HG03097 (cell line): ENCODE measurements around the gene ASPG.

Experiments
- ATAC-seq: cut with Tn5 transposase; IDR thresholded peaks from one replicate; pipeline ENCODE4 v1.9.1; 2021; ENCODE audit not compliant: unreplicated experiment, low FRiP score

ASPG gene

GRCh38 chr14:104073764-104074163 is 11.7 kb upstream of the ASPG start:
- no peak for ATAC-seq

- no peak for ATAC-seq
These were observed 9.9 kb upstream of the ASPG start for GRCh38 chr14:104075530-104076151.

DNA sequence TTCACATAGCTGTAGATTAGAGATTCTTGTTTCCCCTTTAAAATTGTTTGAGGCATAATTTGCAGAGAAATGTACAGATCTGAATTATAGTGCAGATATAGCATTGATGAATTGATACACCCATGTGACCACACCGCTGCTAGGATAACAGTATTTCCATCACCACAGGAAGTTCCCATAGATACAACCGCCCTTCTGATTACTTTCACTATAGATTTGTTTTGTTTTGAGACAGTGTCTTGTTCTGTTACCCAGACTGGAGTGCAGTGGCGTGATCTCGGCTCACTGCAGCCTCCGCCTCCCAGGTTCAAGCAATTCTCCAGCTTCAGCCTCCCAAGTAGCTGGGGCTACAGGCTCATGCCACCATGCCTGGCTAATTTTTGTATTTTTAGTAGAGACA is 8.8 kb upstream of the ASPG start:
- no peak for ATAC-seq

- peak; percentile 95 for ATAC-seq
These were observed 7.5 kb upstream of the ASPG start for GRCh38 chr14:104078031-104078455.

- no peak for ATAC-seq
These were observed 4.9 kb upstream of the ASPG start for GRCh38 chr14:104080376-104081260.

GRCh38 chr14:104081261-104081835 is 4.2 kb upstream of the ASPG start:
- no peak for ATAC-seq

DNA sequence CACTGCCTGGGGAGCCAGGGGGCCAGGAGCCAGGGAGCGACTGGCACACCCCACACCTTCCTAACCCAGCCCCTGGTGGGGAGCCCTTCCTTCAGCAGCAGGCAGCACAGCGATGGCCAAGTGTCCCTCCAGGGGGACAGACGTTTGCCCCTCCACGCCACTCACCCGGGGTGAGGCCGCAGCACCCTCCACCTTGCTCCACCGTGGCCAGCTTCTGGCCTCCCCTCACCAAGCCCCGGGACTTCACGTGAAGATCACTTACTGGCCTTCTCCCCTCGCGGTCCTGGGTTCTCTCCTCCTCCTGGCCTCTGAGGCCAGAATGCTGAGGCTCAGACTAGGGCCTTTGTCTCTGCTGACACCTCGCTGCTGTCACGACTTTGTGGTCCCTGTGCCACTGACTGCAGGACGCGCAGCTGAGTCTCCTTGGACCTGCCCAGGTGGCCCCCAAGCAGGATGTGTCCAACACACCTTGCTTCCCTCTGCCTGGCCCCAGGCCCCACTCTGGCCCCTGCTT is 3.5 kb upstream of the ASPG start:
- ATAC-seq = no peak

DNA sequence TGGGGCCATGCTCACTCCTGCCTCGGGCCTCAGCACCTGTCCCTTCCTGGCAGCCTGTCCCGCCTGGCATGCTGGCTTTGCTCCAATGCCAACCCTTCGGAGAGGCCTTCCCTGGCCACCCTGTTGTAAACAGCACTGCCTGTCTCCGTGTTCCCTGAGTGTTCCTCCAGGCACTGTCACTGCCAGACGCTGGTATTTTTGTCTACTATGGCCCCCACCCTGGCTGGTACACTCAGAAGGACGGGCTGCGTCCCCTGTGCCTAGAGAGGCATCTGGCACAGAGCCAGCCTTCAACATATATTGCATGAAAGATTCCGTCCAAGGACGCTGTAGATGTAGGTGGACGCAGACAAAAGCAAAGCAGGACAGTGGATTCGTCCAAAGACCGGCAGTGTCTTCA is 2.7 kb upstream of the ASPG start:
- ATAC-seq = no peak

DNA sequence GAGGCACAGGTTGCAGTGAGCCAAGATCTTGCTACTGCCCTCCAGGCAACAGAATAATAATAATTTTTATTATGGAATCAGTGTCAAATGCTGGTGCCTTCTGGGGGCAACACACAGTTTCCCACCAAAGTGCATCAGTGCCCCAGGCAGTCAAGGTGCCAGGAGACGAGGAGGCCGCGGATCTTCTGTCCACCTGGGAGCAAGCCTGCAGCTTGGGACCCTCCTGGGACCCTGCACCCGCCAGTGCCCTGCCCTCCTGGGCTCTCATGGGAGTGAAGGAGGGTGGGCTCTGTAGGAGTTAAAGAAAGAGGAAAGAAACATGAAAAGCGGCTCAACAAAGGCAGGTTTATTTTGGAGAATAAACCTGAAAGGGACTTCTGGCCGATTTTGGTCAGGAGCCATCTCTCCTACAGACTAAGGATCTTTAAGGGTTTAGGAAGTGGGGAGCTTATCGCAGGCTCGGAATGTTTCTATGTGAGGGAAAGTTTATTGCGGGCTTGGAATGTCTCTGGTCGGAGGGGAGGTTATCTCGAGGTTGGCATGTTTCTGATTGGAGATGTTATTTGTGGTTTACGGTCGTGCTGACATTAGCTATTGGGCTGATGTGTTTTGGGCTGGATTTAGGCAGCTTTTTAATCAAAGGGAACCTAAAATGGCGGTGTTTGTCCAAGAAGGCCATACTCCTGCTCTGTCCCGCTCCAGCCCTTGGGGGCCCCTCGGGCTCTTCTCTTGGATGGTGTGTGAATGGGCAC is 1.1 kb upstream of the ASPG start:
- no peak for ATAC-seq

- ATAC-seq = no peak
These were observed 345 bp downstream of the ASPG start for GRCh38 chr14:104085889-104086201.

GRCh38 chr14:104086210-104086660 is 735 bp downstream of the ASPG start:
- no peak for ATAC-seq

DNA sequence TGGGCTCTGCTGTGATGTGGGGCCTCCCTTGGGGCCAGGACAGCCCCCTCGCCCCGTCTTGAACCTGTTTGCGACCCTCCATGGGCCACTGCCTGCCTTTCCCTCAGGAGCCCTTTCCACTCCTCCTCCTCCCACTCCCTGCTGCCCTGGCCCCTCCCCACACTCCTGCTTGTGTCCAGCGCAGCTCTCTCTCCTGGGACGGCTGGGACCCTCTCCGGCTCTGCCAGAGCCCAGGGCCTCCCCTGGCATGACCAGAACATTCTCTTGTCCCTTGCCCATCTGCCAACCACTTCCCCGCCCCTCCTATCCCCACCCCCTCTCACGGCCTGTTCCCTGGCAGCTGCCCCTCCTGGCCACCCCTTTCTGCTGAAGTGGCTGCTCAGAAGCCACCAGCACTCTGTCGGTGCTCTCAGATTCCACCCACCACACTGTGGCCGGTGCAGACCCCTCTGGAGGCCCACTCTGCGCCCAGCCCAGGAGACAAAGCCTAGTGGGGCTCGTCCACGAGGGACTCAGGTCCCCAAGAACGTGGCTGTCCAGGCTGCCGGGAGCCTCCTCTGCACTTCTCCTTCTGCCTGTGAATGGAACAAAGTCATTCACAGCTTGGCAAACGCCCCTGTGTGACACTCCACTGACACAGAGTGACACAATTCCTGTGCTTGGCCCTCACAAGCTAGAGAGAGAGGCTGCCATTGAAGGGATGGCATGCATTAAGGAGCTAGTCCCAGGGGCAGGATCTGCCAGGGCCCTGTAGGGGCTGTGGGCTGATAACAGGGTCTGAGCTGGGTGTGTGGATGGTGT is 1.4 kb downstream of the ASPG start:
- ATAC-seq = no peak

DNA sequence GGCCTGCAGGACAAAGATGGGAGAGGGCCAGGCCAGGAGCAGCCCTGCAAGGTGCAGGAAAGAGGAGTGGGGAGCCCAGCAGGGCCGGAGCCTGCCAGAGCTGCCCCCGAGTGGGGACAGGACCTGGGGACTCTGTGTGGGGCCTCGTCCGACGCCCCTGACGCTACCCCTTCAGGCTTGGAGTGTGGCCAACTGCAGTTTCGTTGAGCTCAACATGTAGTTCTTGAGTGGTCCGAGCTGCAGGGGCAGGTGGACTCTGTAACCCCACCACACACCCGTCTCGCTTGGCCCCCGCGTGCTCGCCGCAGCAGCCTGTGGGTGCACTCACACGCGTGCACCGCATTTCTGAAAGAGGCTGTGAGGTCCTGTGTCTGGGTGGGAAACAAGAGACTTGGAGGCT is 2.0 kb downstream of the ASPG start:
- no peak for ATAC-seq

DNA sequence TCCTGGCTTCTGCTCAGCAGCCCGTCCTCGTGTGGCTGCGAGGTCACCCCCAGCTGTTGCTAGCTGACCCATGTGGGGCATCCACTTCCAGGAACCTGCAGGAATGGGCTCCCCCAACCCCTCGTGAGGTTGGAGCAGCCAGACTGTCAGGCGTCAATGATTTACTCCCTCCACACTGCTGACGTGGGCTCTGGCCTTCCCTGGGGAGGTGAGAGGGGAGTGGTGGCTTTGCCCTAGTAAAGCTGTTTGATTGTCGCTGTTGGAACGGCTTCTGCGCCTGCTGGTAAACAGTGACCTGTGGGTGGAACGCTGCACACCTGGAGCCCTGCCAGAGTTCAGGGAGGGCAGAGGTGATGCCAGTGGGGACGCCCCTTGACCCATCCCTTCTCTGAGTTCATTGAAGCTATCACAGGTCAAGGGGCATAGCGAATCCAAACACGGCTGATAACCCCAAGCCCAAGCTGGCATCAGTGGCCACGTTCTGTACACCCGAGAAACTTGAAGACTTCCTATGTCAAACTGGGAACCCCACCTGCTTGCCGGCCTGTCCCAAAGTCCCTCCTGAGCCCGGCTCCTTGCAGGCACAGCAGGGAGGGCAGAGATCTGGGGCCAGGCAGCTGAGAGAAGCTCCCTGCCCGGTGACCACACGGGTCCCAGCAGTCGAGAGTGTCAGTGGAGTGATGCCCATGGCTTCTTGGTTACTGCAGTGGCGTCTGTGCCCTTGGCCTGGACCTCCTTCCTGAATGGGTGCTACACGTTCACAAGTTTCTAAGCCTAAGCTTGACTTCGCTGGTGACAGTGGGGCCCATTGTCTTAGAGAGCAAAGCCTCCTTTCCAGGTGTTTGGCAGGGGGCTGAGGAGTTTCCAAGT is 2.7 kb downstream of the ASPG start:
- no peak for ATAC-seq

GRCh38 chr14:104090071-104090748 is 4.7 kb downstream of the ASPG start:
- no peak for ATAC-seq

DNA sequence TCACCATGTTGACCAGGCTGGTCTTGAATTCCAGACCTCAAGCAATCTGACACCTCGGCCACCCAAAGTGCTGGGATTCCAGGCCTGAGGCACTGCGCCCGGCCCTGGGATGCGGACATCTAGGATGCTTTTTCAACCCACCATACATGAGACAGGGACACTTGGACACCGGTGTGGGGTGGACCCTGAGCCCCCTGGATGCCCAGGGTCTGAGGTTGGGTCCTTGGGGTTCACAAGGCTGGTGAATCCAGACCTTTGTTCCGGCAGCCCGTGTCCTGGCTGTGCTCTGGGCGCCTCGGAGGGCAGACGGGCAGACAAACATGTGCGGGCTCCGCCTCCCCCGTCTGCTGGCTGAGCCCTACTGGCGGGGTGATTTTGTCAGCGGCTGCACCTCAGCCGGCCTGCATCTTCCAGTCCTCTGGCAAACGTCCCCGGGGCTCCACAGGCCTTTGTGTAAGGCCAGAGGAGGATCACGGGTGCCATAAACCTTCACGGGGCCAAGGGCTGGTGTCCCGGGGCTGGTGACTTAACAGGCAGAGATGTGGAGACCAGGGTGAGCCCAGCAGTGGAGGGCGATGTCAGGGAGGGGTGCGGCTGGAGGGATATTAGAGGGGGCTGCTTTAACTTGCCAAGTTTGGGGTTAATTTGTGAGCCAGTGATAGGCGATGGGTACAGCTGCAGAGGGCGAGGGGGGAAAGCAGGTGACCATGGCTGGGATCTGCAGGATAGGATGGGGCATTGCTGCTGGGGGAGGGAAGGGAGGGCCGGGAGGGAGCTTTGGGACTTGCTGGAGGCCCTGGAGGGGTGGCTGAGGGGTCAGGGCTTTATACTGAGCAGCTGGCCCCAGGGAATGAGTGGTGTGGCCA is 5.8 kb downstream of the ASPG start:
- no peak for ATAC-seq

GRCh38 chr14:104091927-104092771 is 6.6 kb downstream of the ASPG start:
- ATAC-seq = no peak
